HG03575 (cell line): ENCODE data around the gene DDX5.

ENCODE experiments used
- ATAC-seq: cut with Tn5 transposase; IDR thresholded peaks from one replicate; pipeline ENCODE4 v1.9.1; 2021; ENCODE audit not compliant: unreplicated experiment, insufficient number of reproducible peaks, low FRiP score; ENCODE audit errors: extremely low read depth

The DDX5 gene

GRCh38 chr17:64506201-64506575 lies at the start of gene DDX5:
Gene DDX5 (minus strand): TSS chr17:64506289. CDS start chr17:64506119, 170 bp downstream.
- peak; percentile 25 for ATAC-seq

GRCh38 chr17:64555281-64555680 lies 49.2 kb upstream of the DDX5 start:
- no peak for ATAC-seq

GRCh38 chr17:64554028-64554637 lies 48.0 kb upstream of the DDX5 start:
- no peak for ATAC-seq

- no peak for ATAC-seq
These were observed 45.4 kb upstream of the DDX5 start for GRCh38 chr17:64551461-64551860.

GRCh38 chr17:64547319-64547718 lies 41.2 kb upstream of the DDX5 start:
- ATAC-seq = no peak

- no peak for ATAC-seq
These were observed 40.6 kb upstream of the DDX5 start for GRCh38 chr17:64546716-64547115.

GRCh38 chr17:64544742-64545141 lies 38.7 kb upstream of the DDX5 start:
- ATAC-seq = no peak

- ATAC-seq = no peak
These were observed 34.2 kb upstream of the DDX5 start for GRCh38 chr17:64540118-64540776.

- ATAC-seq = no peak
These were observed 32.5 kb upstream of the DDX5 start for GRCh38 chr17:64538508-64539130.

- no peak for ATAC-seq
These were observed 31.4 kb upstream of the DDX5 start for GRCh38 chr17:64537488-64537887.

- ATAC-seq = no peak
These were observed 30.8 kb upstream of the DDX5 start for GRCh38 chr17:64536913-64537312.

- ATAC-seq = no peak
These were observed 29.3 kb upstream of the DDX5 start for GRCh38 chr17:64535357-64535756.

GRCh38 chr17:64534187-64534586 lies 28.1 kb upstream of the DDX5 start:
- no peak for ATAC-seq

- no peak for ATAC-seq
These were observed 27.7 kb upstream of the DDX5 start for GRCh38 chr17:64533784-64534183.

- no peak for ATAC-seq
These were observed 26.3 kb upstream of the DDX5 start for GRCh38 chr17:64532409-64532808.

GRCh38 chr17:64531955-64532371 lies 25.9 kb upstream of the DDX5 start:
- ATAC-seq = no peak

GRCh38 chr17:64529221-64529620 lies 23.1 kb upstream of the DDX5 start:
- ATAC-seq = no peak

GRCh38 chr17:64527914-64528313 lies 21.8 kb upstream of the DDX5 start:
- no peak for ATAC-seq

- ATAC-seq = no peak
These were observed 14.3 kb upstream of the DDX5 start for GRCh38 chr17:64520359-64520758.

- no peak for ATAC-seq
These were observed 13.5 kb upstream of the DDX5 start for GRCh38 chr17:64519601-64520000.
